ENCODE results near the gene ID3.

GRCh38 chr1:23582820-23583219 lies 23.5 kb upstream of the ID3 start:
- TF ChIP-seq RNF2 (IDR thresholded peaks at IDR 0.05) (no peak), POLR2AphosphoS2 (IDR thresholded peaks at IDR 0.05; ENCODE audit: low read length) (no peak), TAF1 (IDR thresholded peaks at IDR 0.05; ENCODE audit: control insufficient read depth, extremely low read depth, insufficient read depth, low read length, severe bottlenecking) (no peak), ZNF274 (IDR thresholded peaks at IDR 0.05; ENCODE audit: borderline replicate concordance, low read depth, low read length) (no peak), JUND (IDR thresholded peaks at IDR 0.05; ENCODE audit: borderline replicate concordance, low read depth, low read length) (no peak), JUND (tag; IDR thresholded peaks at IDR 0.05; ENCODE audit: borderline replicate concordance, low read depth, low read length) (no peak), FOXM1 (IDR thresholded peaks at IDR 0.05; ENCODE audit: low read depth) (no peak), FOXM1 (CRISPR knock-in tag; IDR thresholded peaks at IDR 0.05; ENCODE audit: low read depth) (no peak), LEF1 (IDR thresholded peaks at IDR 0.05) (no peak)
- TF ChIP-seq, protein P1, sequence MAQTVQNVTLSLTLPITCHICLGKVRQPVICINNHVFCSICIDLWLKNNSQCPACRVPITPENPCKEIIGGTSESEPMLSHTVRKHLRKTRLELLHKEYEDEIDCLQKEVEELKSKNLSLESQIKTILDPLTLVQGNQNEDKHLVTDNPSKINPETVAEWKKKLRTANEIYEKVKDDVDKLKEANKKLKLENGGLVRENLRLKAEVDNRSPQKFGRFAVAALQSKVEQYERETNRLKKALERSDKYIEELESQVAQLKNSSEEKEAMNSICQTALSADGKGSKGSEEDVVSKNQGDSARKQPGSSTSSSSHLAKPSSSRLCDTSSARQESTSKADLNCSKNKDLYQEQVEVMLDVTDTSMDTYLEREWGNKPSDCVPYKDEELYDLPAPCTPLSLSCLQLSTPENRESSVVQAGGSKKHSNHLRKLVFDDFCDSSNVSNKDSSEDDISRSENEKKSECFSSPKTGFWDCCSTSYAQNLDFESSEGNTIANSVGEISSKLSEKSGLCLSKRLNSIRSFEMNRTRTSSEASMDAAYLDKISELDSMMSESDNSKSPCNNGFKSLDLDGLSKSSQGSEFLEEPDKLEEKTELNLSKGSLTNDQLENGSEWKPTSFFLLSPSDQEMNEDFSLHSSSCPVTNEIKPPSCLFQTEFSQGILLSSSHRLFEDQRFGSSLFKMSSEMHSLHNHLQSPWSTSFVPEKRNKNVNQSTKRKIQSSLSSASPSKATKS (CRISPR knock-in tag; IDR thresholded peaks at IDR 0.05), result no peak
